B cell (primary cell): ENCODE results near the gene SPSB3. TPM values are rescaled to one million over a fixed set of nuclear protein-coding genes. Genes with fewer than 3 reads are reported as not detected.

ENCODE experiments used
- ATAC-seq: fragments of 200-7000 bp; cut with Tn5 transposase; one replicate; pipeline ENCODE4 v1.10.0; 2021; ENCODE audit warnings: low read depth, mild to moderate bottlenecking, moderate number of reproducible peaks, moderate library complexity
- CTCF ChIA-PET: fragments of 350-600 bp; sonication (Branson Sonifier 250); formaldehyde crosslinking; loops from one replicate; lab custom pipeline; 2021; ENCODE audit warnings: antibody characterized with exemption, inconsistent platforms; lab: Charles Lee
- POLR2A ChIA-PET: fragments of 350-600 bp; sonication (Branson Sonifier 250); formaldehyde crosslinking; loops from one replicate; lab custom pipeline; 2021; ENCODE audit warnings: antibody characterized with exemption; lab: Charles Lee
- DNase-seq: peaks from one replicate; pipeline ENCODE4 v3.0.0; 2013
- H2AFZ ChIP-seq: 2 replicates; pipeline ENCODE4 v1.6.1; 2012; ENCODE audit warnings: mild to moderate bottlenecking, low read depth, low read length; ENCODE audit not compliant: insufficient read depth, poor library complexity, severe bottlenecking
- H3K27ac ChIP-seq, 2 donors: 1 replicate in 1 of 2; 2 replicates in 1 of 2; pipeline ENCODE4 v1.5.1; 2012 to 2013; ENCODE audit warnings: low read length in 2 of 2, mild to moderate bottlenecking in 2 of 2, moderate library complexity in 1 of 2
- H3K27me3 ChIP-seq, 4 experiments: fragments of 200-600 bp in 1 of 4; sonication (generic) in 1 of 4; replicated peaks in 1 of 4; 1 replicate in 2 of 4; 2 replicates in 2 of 4; pipeline versions ENCODE4 v1.6.1 to v1.7.0; 2013 to 2016; ENCODE audit warnings: low read length in 3 of 4, mild to moderate bottlenecking in 2 of 4, mixed read lengths in 1 of 4, moderate library complexity in 1 of 4; ENCODE audit not compliant: insufficient read depth in 4 of 4, control insufficient read depth in 3 of 4; ENCODE audit errors: control extremely low read depth in 1 of 4
- H3K36me3 ChIP-seq, 2 experiments: replicated peaks in 1 of 2; 1 replicate in 1 of 2; 2 replicates in 1 of 2; pipeline versions ENCODE4 v1.6.1 to v1.7.1; 2013; ENCODE audit warnings: low read length in 1 of 2; ENCODE audit not compliant: insufficient read depth in 2 of 2, control insufficient read depth in 1 of 2; ENCODE audit errors: control extremely low read depth in 1 of 2, extremely low read depth in 1 of 2
- H3K4me1 ChIP-seq, 2 donors: fragments of 200-600 bp in 1 of 2; sonication (generic) in 1 of 2; 1 replicate in 1 of 2; 2 replicates in 1 of 2; pipeline versions ENCODE4 v1.5.1 to v1.6.1; 2013 to 2017; ENCODE audit warnings: low read length in 2 of 2; ENCODE audit not compliant: control insufficient read depth in 2 of 2, insufficient read depth in 2 of 2
- H3K4me2 ChIP-seq: replicated peaks from 2 replicates; pipeline ENCODE3; 2012; ENCODE audit warnings: mild to moderate bottlenecking, low read depth, low read length; ENCODE audit not compliant: poor library complexity, severe bottlenecking
- H3K4me3 ChIP-seq, 5 experiments: fragments of 200-600 bp in 1 of 5; sonication (generic) in 1 of 5; 1 replicate in 3 of 5; 2 replicates in 2 of 5; pipeline versions ENCODE4 v1.5.1 to v1.7.0; 2011 to 2016; ENCODE audit warnings: low read length in 4 of 5, mild to moderate bottlenecking in 4 of 5, low read depth in 2 of 5, control low read depth in 1 of 5, moderate library complexity in 1 of 5; ENCODE audit not compliant: insufficient read depth in 1 of 5; ENCODE audit errors: control extremely low read depth in 1 of 5, extremely low read depth in 1 of 5
- H3K79me2 ChIP-seq: fragments of 200-600 bp; sonication (generic); one replicate; pipeline ENCODE4 v1.6.0; 2016; ENCODE audit warnings: low read length; ENCODE audit not compliant: control insufficient read depth, insufficient read depth
- H3K9ac ChIP-seq: fragments of 200-600 bp; sonication (generic); 2 replicates; pipeline ENCODE4 v1.6.1; 2017; ENCODE audit warnings: mild to moderate bottlenecking, low read length, moderate library complexity
- H3K9me3 ChIP-seq, 3 donors: one replicate each; pipeline versions ENCODE4 v1.6.1 to v1.7.1; 2013; ENCODE audit warnings: low read length in 2 of 3; ENCODE audit not compliant: control insufficient read depth in 2 of 3, insufficient read depth in 1 of 3; ENCODE audit errors: control extremely low read depth in 1 of 3
- H4K20me1 ChIP-seq: 2 replicates; pipeline ENCODE4 v1.6.0; 2012; ENCODE audit warnings: mild to moderate bottlenecking, low read length; ENCODE audit not compliant: insufficient read depth, control insufficient read depth, poor library complexity, severe bottlenecking
- H3K27ac Mint-ChIP-seq: one replicate; pipeline ENCODE4 v1.8.0; 2021; ENCODE audit warnings: mixed read lengths
- H3K27me3 Mint-ChIP-seq: one replicate; pipeline ENCODE4 v1.8.0; 2021; ENCODE audit warnings: mixed read lengths
- H3K4me1 Mint-ChIP-seq: one replicate; pipeline ENCODE4 v1.8.0; 2021; ENCODE audit warnings: mixed read lengths
- H3K4me3 Mint-ChIP-seq: one replicate; pipeline ENCODE4 v1.8.0; 2021; ENCODE audit warnings: mixed read lengths
- H3K9me3 Mint-ChIP-seq: one replicate; pipeline ENCODE4 v1.8.0; 2022; ENCODE audit warnings: mixed read lengths; ENCODE audit not compliant: insufficient read depth
- CTCF ChIP-seq: fragments of 200-600 bp; IDR thresholded peaks from one replicate; pipeline ENCODE4 v1.8.0; 2022; ENCODE audit warnings: antibody characterized with exemption, mild to moderate bottlenecking
- EZH2 ChIP-seq: IDR thresholded peaks from 2 replicates; pipeline ENCODE4 v1.6.1; 2012; ENCODE audit warnings: borderline replicate concordance, low read depth, mild to moderate bottlenecking, moderate library complexity, low read length; ENCODE audit not compliant: insufficient read depth, poor library complexity, severe bottlenecking
- WGBS: methylation state at CpG from one replicate; pipeline ENCODE4 v1.1.5; 2013; ENCODE audit warnings: missing lambda C conversion rate; ENCODE audit not compliant: insufficient coverage; 5-methylcytosine and 5-hydroxymethylcytosine counted together
- intact Hi-C: fragments of 100-400 bp; cut with micrococcal nuclease; formaldehyde crosslinking; loops from one replicate; pipeline ENCODE4 v1.10.0; 2022
- polyA plus RNA-seq: library from polyadenylated mRNA; depleted of rRNA; stranded (reverse); fragments of >200 nt; gene quantifications from 2 replicates; pipeline ENCODE4 v1.2.3, GENCODE V29; 2012
- total RNA-seq, 2 donors: library from RNA; stranded (reverse); fragments of 120-200 nt in 1 of 2; gene quantifications; 1 replicate in 1 of 2; 2 replicates in 1 of 2; pipeline versions ENCODE4 v1.2.3 to v1.2.4, GENCODE V29; 2013 to 2022

The SPSB3 gene
- total and polyA plus RNA-seq, 2 donors (not counting 1 experiment from before 2014, with no cell fraction given), result 91.2 to 264 TPM

- peak within 1 kb of the TSS; percentile 38 to 90 for H3K27ac ChIP-seq
- peaks cover 60% of the 10 kb centered on the region for H4K20me1 ChIP-seq
- DNase-seq (peak; percentile 60), ATAC-seq (no peak)
- H3K9me3 ChIP-seq, result no peaks in the 10 kb centered on the region
- peak within 1 kb of the TSS; percentile 97 for H3K27ac Mint-ChIP-seq
- H3K4me3 ChIP-seq, result peak within 1 kb of the TSS; percentile 53 to 87 (median 82)
- H3K27me3 Mint-ChIP-seq, result no peaks in the 10 kb centered on the region
- H3K36me3 ChIP-seq, result peaks cover 0 to 28% of the 10 kb centered on the region in 2 experiments
- peaks cover 22 to 35% of the 10 kb centered on the region in 2 donors for H3K4me1 ChIP-seq
- intact Hi-C loops, result loop anchor here (2.0 to 5.0 kb wide), 4 partner anchors 54 to 360 kb away; partner anchors contain the start of genes FAHD1, HAGH, MAPK8IP3 and UNKL
- peak within 1 kb of the TSS; percentile 95 for H3K4me3 Mint-ChIP-seq
- H3K4me1 Mint-ChIP-seq, result peaks cover 27% of the 10 kb centered on the region
- H3K4me2 ChIP-seq, result peak within 1 kb of the TSS; percentile 99
- no peaks in the 10 kb centered on the region for H3K27me3 ChIP-seq
- TF ChIP-seq EZH2 (no peak), CTCF (no peak)
- peak within 1 kb of the TSS; percentile 81 for H2AFZ ChIP-seq
- no peaks in the 10 kb centered on the region for H3K9me3 Mint-ChIP-seq
- ChIA-PET POLR2A (interaction anchor here (0.6 to 4.4 kb wide), 4 partner anchors 10 to 157 kb away, joined by 3 to 27 read pairs (median 3); partner anchors contain the start of genes NUBP2 and SPSB3), CTCF (interaction anchor here (0.6 to 3.2 kb wide), 4 partner anchors 9 to 716 kb away, joined by 3 to 15 read pairs (median 6); partner anchors contain the start of genes MAPK8IP3, NUBP2 and SPSB3)
- under 1% methylated on average over 53 of the region's 53 CpGs for WGBS
- peak within 1 kb of the TSS; percentile 84 for H3K9ac ChIP-seq
- H3K79me2 ChIP-seq, result peaks cover 31% of the 10 kb centered on the region
These were observed 9.9 kb downstream of the SPSB3 start, which contains the start of gene EME2 for GRCh38 chr16:1772362-1772907. Gene EME2 (plus strand): TSS chr16:1772810. CDS start chr16:1773228, 418 bp downstream.
